ENCODE measurements around the gene KIF26B.
"Not testable (repeated sequence)": the region's sequence is repeated elsewhere in the genome, so short reads cannot be mapped to it uniquely, and the experiment has no call there.

DNA sequence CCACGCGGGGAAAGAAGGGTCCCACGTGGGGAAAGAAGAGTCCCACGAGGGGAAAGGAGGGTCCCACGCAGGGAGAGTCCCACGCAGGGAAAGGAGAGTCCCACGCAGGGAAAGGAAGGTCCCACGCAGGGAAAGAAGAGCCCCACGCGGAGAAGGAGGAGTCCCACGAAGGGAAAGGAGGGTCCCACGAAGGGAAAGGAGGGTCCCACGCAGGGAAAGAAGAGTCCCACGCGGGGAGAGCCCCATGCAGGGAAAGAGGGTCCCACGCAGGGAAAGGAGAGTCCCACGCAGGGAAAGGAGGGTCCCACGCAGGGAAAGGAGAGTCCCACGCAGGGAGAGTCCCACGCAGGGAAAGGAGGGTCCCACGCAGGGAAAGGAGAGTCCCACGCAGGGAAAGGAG, 180.9 kb downstream of the KIF26B start:
- TF ChIP-seq CTCF (IDR thresholded peaks at IDR 0.05; ENCODE audit: poor library complexity, severe bottlenecking); REST (IDR thresholded peaks at IDR 0.05; ENCODE audit: borderline replicate concordance); TAF1 (IDR thresholded peaks at IDR 0.05; ENCODE audit: low read depth); EP300 (conservative IDR thresholded peaks at IDR 0.05; ENCODE audit: poor library complexity, severe bottlenecking); POLR2AphosphoS5 (IDR thresholded peaks at IDR 0.05); EZH2 (IDR thresholded peaks at IDR 0.05; ENCODE audit: borderline replicate concordance, insufficient read depth, low read length, poor library complexity, severe bottlenecking); RAD21 (conservative IDR thresholded peaks at IDR 0.05); SMC3 (conservative IDR thresholded peaks at IDR 0.05; ENCODE audit: poor library complexity): not testable (repeated sequence)

Measured in neural cell (in vitro differentiated cells).